OCI-M2 (cell line): ENCODE measurements around the gene PRKCE.

Experiments
- DNase-seq: peaks from one replicate; lab custom pipeline; 2025; ENCODE audit not compliant: unreplicated experiment; lab: John Stamatoyannopoulos, UW

The PRKCE gene

DNA sequence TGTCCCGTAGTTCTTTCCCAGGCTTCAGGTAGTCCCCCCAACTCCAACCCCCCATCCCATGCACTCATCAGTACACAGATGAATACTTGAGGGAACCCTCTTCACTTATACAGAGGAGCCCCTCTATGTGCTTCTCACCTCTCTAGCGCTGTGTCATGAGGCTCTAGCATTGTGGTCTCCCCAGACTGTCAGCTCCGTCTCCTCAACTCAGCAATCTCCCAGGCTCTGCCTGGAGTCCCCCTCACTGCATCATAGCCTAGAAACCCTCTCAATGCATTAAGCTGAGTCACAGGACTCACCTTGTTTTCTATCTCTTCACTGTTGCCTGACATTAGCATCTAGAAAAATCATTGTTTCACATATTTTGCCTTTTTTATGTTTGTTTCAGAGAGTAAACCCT, 20.2 kb upstream of the PRKCE start:
- no peak for DNase-seq

GRCh38 chr2:45631955-45632354, 19.5 kb upstream of the PRKCE start:
- DNase-seq: no peak

- DNase-seq: no peak
Measured at GRCh38 chr2:45634223-45634622, 17.3 kb upstream of the PRKCE start.

- DNase-seq: no peak
Measured at GRCh38 chr2:45636008-45636407, 15.5 kb upstream of the PRKCE start.

- no peak for DNase-seq
Measured at GRCh38 chr2:45637440-45637839, 14.0 kb upstream of the PRKCE start.

- DNase-seq: no peak
Measured at GRCh38 chr2:45640576-45640975, 10.9 kb upstream of the PRKCE start.

- DNase-seq: no peak
Measured at GRCh38 chr2:45643095-45643494, 8.4 kb upstream of the PRKCE start.

DNA sequence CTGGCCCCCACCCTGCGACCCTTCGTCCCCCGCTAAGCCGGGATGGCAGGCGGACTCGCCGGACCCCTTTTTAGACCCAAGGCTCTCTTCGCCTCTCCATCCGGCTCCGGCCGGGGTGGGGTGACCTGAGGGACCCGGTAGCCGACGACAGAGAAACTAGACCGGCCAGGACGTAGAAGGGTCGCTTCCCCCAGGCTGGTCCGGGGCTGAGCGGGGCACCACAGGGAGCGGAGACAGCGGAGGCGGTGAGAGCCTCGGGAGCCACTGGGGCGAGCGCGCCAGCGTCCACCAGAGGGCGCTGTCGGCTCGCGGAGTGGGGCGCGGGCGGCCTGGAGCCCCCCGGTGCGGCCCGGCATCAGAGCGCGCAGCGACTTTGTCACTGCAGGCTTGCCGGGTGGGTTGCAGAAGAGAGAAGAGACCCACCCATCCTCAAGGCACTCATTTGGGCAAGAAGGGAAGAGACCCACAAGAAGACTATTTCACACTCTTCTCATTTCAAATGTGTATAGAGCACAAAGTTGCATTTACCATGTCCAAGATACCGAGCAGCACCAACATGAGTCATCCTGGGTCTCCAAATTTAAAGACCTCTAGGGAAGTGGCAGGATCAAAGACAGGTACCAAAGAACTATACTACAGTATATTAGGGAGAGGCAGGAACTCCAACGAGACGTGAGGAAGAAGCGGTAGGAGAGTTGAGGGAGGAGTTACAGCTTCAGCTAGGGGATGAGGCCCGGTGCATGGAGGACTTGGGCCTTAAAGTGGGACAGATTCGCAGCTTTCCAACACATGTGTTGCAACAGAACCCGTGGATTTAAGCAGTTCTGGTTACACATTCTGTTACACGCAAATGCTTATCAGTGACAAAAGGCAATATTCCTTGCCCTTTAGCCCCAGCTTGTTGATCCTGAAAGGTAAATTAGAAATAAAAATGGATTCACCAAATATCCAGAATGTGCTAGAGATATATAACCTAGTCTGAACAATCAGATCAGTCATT, 7.6 kb upstream of the PRKCE start:
- no peak for DNase-seq

GRCh38 chr2:45646289-45646688, 5.2 kb upstream of the PRKCE start:
- DNase-seq: no peak

- no peak for DNase-seq
Measured at GRCh38 chr2:45647356-45647755, 4.1 kb upstream of the PRKCE start.

- no peak for DNase-seq
Measured at GRCh38 chr2:45647986-45648520, 3.4 kb upstream of the PRKCE start.

DNA sequence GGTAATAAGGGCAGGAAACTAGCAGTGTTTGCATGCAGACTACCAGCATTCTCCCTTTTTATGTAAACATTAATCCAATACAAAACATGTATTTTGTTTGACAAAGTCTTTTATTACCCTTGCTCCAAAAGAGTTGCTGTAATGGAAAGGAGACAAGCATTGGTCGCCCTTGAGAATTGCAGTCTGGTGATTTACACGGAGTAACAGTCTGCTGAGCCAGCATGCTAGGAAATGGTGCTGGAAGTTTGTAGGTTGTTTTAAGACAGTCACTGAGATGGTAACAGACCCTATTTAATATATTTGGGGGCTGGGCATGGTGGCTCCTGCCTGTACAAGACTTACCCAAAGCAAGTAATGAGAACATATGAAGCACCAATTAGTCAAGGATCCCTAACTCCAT, 2.8 kb upstream of the PRKCE start:
- no peak for DNase-seq

GRCh38 chr2:45649462-45649857, 2.0 kb upstream of the PRKCE start:
- no peak for DNase-seq

GRCh38 chr2:45649858-45650811, 1.3 kb upstream of the PRKCE start:
- no peak for DNase-seq

GRCh38 chr2:45650851-45651414, 542 bp upstream of the PRKCE start:
- no peak for DNase-seq

DNA sequence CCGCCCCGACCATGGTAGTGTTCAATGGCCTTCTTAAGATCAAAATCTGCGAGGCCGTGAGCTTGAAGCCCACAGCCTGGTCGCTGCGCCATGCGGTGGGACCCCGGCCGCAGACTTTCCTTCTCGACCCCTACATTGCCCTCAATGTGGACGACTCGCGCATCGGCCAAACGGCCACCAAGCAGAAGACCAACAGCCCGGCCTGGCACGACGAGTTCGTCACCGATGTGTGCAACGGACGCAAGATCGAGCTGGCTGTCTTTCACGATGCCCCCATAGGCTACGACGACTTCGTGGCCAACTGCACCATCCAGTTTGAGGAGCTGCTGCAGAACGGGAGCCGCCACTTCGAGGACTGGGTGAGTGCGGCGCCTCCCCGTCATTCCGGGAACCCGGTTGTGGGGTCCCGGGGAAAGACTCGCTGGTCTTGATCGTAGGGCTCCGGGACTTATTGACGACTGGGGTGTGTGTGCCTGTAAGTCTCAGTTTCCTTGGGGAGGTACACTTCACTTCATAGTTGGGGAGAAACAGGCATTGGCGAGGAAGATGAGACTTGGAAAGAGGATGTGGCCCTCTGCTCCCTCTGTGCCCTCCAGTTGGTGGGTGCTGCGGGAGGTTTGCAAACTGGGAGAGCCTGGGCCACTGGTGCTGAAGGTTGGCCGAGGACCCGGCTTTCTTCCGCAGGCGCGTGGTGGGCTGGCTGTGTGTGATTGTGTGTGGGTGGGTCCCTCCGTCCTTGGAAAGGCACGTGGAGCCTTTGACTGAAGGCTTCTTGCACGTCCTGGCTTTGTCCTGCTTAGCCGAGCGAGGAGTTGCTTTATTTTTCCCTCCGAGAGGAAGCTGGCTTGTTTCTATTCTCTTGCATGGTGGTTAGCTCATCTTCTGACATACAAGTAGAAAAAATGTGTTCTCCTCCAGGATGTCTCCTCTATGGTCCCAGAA, 886 bp downstream of the PRKCE start:
- no peak for DNase-seq

GRCh38 chr2:45653122-45653913, 1.8 kb downstream of the PRKCE start:
- no peak for DNase-seq

DNA sequence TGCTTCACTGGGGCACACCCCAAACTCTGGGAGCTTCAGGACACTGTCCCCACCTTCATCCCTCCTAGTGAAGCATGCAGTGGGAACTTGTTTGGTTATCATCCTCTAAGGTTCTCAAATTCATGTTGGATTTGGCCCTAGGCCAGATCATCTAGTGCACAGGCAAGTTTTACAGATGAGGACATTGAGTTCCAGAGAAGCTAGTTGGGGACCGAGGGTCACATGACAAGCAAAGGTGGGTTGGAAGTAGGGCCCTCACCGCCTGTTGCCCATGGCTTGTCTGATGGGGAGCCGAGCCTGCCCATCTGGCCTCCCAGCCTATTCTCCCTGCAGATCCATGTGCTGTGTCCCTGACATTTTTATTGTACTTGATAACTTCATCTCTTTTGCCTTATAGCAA, 2.8 kb downstream of the PRKCE start:
- no peak for DNase-seq

DNA sequence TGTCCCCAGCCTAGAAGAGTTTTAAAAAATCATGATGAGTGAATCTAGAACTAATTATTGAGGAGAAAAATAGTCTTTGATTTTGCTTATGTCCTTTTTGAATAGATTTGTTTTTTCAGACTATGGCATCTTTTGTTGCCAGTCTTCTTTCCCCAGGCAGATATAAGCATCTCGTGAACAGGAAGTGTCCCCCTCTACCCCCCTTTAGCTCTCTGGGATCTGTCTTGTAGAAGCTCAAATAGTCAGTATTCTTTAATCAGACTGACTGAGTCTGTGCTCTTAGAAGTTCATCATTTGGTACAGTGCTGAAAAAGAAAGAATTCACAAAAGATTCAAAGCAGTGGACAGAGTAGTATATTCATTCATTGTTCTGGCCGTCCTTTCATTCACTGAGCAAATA, 10.4 kb downstream of the PRKCE start:
- DNase-seq: no peak
